HEK293 (cell line): ENCODE data around the gene PALM3.

Experiments used
- CTCF ChIA-PET: fragments of 350-600 bp; formaldehyde crosslinking; extraction: SDS; loops from one replicate; lab custom pipeline; 2021; ENCODE audit warnings: antibody characterized with exemption; lab: Yijun Ruan, JAX
- POLR2A ChIA-PET: fragments of 300-600 bp; formaldehyde crosslinking; extraction: SDS; loops from one replicate; lab custom pipeline; 2020; ENCODE audit warnings: antibody characterized with exemption, inconsistent platforms; lab: Yijun Ruan, JAX
- H3K27ac ChIP-seq: fragments of 200-500 bp; sonication (Bioruptor generic); 2 replicates; pipeline ENCODE4 v1.5.1; 2014; ENCODE audit warnings: low read depth, low read length, control low read depth, inconsistent platforms; ENCODE audit errors: extremely low read depth
- H3K36me3 ChIP-seq, 2 experiments: fragments of 200-500 bp in 1 of 2; sonication (Bioruptor generic) in 1 of 2; 1 replicate in 1 of 2; 2 replicates in 1 of 2; pipeline ENCODE4 v1.5.1; 2014 to 2017; ENCODE audit warnings: inconsistent platforms in 2 of 2, low read length in 2 of 2; ENCODE audit not compliant: control insufficient read depth in 2 of 2, insufficient read depth in 1 of 2
- H3K4me1 ChIP-seq: fragments of 200-500 bp; sonication (Bioruptor generic); 2 replicates; pipeline ENCODE4 v1.5.1; 2014; ENCODE audit warnings: mild to moderate bottlenecking, low read length, inconsistent platforms; ENCODE audit not compliant: control insufficient read depth, insufficient read depth
- H3K4me3 ChIP-seq: 2 replicates; pipeline ENCODE4 v1.5.1; 2011; ENCODE audit warnings: low read depth, mild to moderate bottlenecking, control low read depth, low read length, moderate library complexity
- H3K9me3 ChIP-seq: fragments of 200-500 bp; sonication (Bioruptor generic); 2 replicates; pipeline ENCODE4 v1.5.1; 2014; ENCODE audit warnings: low read depth, low read length, inconsistent platforms; ENCODE audit not compliant: control insufficient read depth, insufficient read depth
- GLIS1 ChIP-seq: fragments of 450-650 bp; formaldehyde crosslinking; IDR thresholded peaks from 2 replicates; pipeline ENCODE4 v1.5.1; 2016; ENCODE audit warnings: missing biosample characterization, missing genetic modification characterization
- GLIS2 ChIP-seq: fragments of 450-650 bp; formaldehyde crosslinking; IDR thresholded peaks from 2 replicates; pipeline ENCODE4 v1.5.1; 2016; ENCODE audit warnings: missing biosample characterization, missing genetic modification characterization
- KLF1 ChIP-seq: fragments of 450-650 bp; formaldehyde crosslinking; IDR thresholded peaks from 2 replicates; pipeline ENCODE4 v1.5.1; 2016; ENCODE audit warnings: missing biosample characterization, missing genetic modification characterization
- KLF10 ChIP-seq: fragments of 450-650 bp; IDR thresholded peaks from 2 replicates; pipeline ENCODE4 v1.5.1; 2018; ENCODE audit warnings: missing biosample characterization, mild to moderate bottlenecking, missing genetic modification characterization
- SETDB1 ChIP-seq: IDR thresholded peaks from one replicate; pipeline ENCODE4 v1.6.1; 2017; ENCODE audit warnings: mild to moderate bottlenecking, low read length, moderate library complexity, mixed read lengths; ENCODE audit not compliant: insufficient read length
- ZBTB7A ChIP-seq: fragments of 450-650 bp; formaldehyde crosslinking; IDR thresholded peaks from 2 replicates; pipeline ENCODE4 v1.5.1; 2016; ENCODE audit warnings: low read depth, missing biosample characterization, missing genetic modification characterization
- ZNF24 ChIP-seq: fragments of 450-650 bp; formaldehyde crosslinking; IDR thresholded peaks from 2 replicates; pipeline ENCODE4 v1.5.1; 2016; ENCODE audit warnings: missing biosample characterization, missing genetic modification characterization
- ZNF341 ChIP-seq: fragments of 450-650 bp; formaldehyde crosslinking; IDR thresholded peaks from 2 replicates; pipeline ENCODE4; 2016; ENCODE audit warnings: low read depth, missing biosample characterization, missing genetic modification characterization
- ZNF433 ChIP-seq: fragments of 450-650 bp; formaldehyde crosslinking; IDR thresholded peaks from 2 replicates; pipeline ENCODE4 v1.5.1; 2016; ENCODE audit warnings: missing biosample characterization, missing genetic modification characterization, low read depth
- ZNF571 ChIP-seq: fragments of 450-650 bp; formaldehyde crosslinking; IDR thresholded peaks from 2 replicates; pipeline ENCODE4 v1.5.0; 2017; ENCODE audit warnings: missing biosample characterization, missing genetic modification characterization
- ZNF600 ChIP-seq: fragments of 450-650 bp; formaldehyde crosslinking; IDR thresholded peaks from 2 replicates; pipeline ENCODE4 v1.5.1; 2016; ENCODE audit warnings: missing biosample characterization, missing genetic modification characterization
- ZNF768 ChIP-seq: fragments of 450-650 bp; formaldehyde crosslinking; IDR thresholded peaks from 2 replicates; pipeline ENCODE4 v1.5.1; 2018; ENCODE audit warnings: missing biosample characterization, mild to moderate bottlenecking, missing genetic modification characterization
- ZNF843 ChIP-seq: fragments of 450-650 bp; formaldehyde crosslinking; IDR thresholded peaks from 2 replicates; pipeline ENCODE4 v1.5.1; 2016; ENCODE audit warnings: missing biosample characterization, missing genetic modification characterization
- TF ChIP-seq, protein P1 (sequence below): fragments of 450-650 bp; formaldehyde crosslinking; IDR thresholded peaks from 2 replicates; pipeline ENCODE4 v1.5.1; 2017; ENCODE audit warnings: missing biosample characterization, missing genetic modification characterization
- TF ChIP-seq, protein P2 (sequence below): fragments of 450-650 bp; formaldehyde crosslinking; IDR thresholded peaks from 2 replicates; pipeline ENCODE4 v1.5.1; 2016; ENCODE audit warnings: missing biosample characterization, missing genetic modification characterization, borderline replicate concordance
- TF ChIP-seq, protein P3 (sequence below): fragments of 450-650 bp; formaldehyde crosslinking; IDR thresholded peaks from 2 replicates; pipeline ENCODE4 v1.5.1; 2016; ENCODE audit warnings: missing biosample characterization, missing genetic modification characterization
- TF ChIP-seq, protein P4 (sequence below): fragments of 450-650 bp; formaldehyde crosslinking; conservative IDR thresholded peaks from 2 replicates; pipeline ENCODE4 v1.5.1; 2016; ENCODE audit warnings: low read depth, missing biosample characterization, missing genetic modification characterization
- TF ChIP-seq, protein P5 (sequence below): fragments of 450-650 bp; formaldehyde crosslinking; IDR thresholded peaks from 2 replicates; pipeline ENCODE4 v1.5.1; 2016; ENCODE audit warnings: missing biosample characterization, missing genetic modification characterization

The PALM3 gene

DNA sequence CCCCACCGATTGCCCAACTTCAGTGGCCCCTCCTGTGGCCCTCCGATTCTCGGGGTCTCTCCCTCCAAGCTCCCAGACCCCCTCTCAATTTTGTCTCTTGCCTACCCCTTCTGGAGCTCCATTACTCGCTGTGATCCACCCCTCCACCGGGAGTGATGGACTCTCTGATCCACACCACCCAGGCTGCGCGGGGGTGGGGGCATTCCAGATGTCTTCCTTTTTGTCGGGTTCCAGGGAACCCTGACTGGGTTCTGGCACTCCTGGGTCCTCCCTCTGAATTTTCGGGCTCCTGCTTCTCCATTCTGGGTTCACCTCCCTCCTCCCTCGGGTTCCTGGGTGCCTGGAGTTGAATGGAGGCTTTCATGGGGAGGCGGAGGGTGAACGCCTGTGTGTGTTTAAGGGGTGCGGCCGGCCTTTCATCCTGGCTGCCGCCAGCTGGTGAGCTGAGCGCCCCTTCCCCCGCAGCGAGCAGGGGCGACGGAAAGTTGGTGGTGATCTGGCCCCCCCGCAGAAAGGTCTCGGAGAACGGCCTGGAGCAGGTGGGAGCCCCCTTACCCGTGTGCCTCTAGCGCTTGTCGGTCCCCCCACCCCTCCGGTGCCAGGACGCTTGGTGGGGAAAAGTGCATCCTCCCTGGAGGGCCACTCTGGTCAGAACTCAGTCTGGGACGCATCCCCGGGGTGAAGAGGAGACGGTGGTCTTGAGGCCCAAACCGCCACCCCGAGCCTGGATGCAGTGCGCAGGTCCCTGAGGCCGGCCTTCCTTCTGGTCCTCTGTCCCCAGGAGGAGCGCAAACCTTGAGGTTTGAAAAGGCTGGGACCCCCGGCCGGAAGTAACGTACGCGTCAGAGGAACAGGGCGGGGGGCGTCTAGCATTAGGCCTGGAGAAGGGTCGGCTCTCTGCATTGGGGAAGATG, 12.3 kb upstream of the PALM3 start:
- H3K4me1 ChIP-seq, result no peaks in the 10 kb centered on the region
- CTCF ChIA-PET, result interaction anchor here (0.5 to 6.2 kb wide), 12 partner anchors 15 to 284 kb away, joined by 3 to 80 read pairs (median 3); partner anchors contain the start of genes IL27RA and PALM3
- POLR2A ChIA-PET, result interaction anchor here (0.6 to 1.6 kb wide), 3 partner anchors 17 to 62 kb away, joined by 4 to 11 read pairs (median 5); partner anchors contain the start of gene ASF1B
- H3K36me3 ChIP-seq, result no peaks in the 10 kb centered on the region
- H3K4me3 ChIP-seq, result peak overlapping the region; percentile 44
- H3K9me3 ChIP-seq, result no peaks in the 10 kb centered on the region
- peak overlapping the region; percentile 44; the same call in 1 of the 2 replicates for H3K27ac ChIP-seq
- TF ChIP-seq ZNF24 (tag by site-specific recombination) (no peak), SETDB1 (no peak), ZNF843 (tag by site-specific recombination) (0 out of 2 replicates have a peak, but pooled peaks have one; percentile 17), ZNF433 (no peak), ZBTB7A (tag by site-specific recombination) (peak; percentile 79; the same call in 1 of the 2 replicates), GLIS2 (peak; percentile 87), KLF1 (tag by site-specific recombination) (peak; percentile 99), GLIS1 (tag by site-specific recombination) (peak; percentile 61), KLF10 (tag by site-specific recombination) (no peak), ZNF341 (tag by site-specific recombination) (peak; percentile 58), ZNF571 (tag by site-specific recombination) (no peak), ZNF768 (tag by site-specific recombination) (no peak), ZNF600 (peak; percentile 95)
- TF ChIP-seq, protein P1, sequence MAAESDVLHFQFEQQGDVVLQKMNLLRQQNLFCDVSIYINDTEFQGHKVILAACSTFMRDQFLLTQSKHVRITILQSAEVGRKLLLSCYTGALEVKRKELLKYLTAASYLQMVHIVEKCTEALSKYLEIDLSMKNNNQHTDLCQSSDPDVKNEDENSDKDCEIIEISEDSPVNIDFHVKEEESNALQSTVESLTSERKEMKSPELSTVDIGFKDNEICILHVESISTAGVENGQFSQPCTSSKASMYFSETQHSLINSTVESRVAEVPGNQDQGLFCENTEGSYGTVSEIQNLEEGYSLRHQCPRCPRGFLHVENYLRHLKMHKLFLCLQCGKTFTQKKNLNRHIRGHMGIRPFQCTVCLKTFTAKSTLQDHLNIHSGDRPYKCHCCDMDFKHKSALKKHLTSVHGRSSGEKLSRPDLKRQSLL (tag by site-specific recombination), result 0 out of 2 replicates have a peak, but pooled peaks have one; percentile 59
- TF ChIP-seq, protein P2, sequence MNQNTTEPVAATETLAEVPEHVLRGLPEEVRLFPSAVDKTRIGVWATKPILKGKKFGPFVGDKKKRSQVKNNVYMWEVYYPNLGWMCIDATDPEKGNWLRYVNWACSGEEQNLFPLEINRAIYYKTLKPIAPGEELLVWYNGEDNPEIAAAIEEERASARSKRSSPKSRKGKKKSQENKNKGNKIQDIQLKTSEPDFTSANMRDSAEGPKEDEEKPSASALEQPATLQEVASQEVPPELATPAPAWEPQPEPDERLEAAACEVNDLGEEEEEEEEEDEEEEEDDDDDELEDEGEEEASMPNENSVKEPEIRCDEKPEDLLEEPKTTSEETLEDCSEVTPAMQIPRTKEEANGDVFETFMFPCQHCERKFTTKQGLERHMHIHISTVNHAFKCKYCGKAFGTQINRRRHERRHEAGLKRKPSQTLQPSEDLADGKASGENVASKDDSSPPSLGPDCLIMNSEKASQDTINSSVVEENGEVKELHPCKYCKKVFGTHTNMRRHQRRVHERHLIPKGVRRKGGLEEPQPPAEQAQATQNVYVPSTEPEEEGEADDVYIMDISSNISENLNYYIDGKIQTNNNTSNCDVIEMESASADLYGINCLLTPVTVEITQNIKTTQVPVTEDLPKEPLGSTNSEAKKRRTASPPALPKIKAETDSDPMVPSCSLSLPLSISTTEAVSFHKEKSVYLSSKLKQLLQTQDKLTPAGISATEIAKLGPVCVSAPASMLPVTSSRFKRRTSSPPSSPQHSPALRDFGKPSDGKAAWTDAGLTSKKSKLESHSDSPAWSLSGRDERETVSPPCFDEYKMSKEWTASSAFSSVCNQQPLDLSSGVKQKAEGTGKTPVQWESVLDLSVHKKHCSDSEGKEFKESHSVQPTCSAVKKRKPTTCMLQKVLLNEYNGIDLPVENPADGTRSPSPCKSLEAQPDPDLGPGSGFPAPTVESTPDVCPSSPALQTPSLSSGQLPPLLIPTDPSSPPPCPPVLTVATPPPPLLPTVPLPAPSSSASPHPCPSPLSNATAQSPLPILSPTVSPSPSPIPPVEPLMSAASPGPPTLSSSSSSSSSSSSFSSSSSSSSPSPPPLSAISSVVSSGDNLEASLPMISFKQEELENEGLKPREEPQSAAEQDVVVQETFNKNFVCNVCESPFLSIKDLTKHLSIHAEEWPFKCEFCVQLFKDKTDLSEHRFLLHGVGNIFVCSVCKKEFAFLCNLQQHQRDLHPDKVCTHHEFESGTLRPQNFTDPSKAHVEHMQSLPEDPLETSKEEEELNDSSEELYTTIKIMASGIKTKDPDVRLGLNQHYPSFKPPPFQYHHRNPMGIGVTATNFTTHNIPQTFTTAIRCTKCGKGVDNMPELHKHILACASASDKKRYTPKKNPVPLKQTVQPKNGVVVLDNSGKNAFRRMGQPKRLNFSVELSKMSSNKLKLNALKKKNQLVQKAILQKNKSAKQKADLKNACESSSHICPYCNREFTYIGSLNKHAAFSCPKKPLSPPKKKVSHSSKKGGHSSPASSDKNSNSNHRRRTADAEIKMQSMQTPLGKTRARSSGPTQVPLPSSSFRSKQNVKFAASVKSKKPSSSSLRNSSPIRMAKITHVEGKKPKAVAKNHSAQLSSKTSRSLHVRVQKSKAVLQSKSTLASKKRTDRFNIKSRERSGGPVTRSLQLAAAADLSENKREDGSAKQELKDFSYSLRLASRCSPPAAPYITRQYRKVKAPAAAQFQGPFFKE, result no peak
- TF ChIP-seq, protein P3, sequence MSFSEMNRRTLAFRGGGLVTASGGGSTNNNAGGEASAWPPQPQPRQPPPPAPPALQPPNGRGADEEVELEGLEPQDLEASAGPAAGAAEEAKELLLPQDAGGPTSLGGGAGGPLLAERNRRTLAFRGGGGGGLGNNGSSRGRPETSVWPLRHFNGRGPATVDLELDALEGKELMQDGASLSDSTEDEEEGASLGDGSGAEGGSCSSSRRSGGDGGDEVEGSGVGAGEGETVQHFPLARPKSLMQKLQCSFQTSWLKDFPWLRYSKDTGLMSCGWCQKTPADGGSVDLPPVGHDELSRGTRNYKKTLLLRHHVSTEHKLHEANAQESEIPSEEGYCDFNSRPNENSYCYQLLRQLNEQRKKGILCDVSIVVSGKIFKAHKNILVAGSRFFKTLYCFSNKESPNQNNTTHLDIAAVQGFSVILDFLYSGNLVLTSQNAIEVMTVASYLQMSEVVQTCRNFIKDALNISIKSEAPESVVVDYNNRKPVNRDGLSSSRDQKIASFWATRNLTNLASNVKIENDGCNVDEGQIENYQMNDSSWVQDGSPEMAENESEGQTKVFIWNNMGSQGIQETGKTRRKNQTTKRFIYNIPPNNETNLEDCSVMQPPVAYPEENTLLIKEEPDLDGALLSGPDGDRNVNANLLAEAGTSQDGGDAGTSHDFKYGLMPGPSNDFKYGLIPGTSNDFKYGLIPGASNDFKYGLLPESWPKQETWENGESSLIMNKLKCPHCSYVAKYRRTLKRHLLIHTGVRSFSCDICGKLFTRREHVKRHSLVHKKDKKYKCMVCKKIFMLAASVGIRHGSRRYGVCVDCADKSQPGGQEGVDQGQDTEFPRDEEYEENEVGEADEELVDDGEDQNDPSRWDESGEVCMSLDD (tag by site-specific recombination), result peak; percentile 71
- TF ChIP-seq, protein P4, sequence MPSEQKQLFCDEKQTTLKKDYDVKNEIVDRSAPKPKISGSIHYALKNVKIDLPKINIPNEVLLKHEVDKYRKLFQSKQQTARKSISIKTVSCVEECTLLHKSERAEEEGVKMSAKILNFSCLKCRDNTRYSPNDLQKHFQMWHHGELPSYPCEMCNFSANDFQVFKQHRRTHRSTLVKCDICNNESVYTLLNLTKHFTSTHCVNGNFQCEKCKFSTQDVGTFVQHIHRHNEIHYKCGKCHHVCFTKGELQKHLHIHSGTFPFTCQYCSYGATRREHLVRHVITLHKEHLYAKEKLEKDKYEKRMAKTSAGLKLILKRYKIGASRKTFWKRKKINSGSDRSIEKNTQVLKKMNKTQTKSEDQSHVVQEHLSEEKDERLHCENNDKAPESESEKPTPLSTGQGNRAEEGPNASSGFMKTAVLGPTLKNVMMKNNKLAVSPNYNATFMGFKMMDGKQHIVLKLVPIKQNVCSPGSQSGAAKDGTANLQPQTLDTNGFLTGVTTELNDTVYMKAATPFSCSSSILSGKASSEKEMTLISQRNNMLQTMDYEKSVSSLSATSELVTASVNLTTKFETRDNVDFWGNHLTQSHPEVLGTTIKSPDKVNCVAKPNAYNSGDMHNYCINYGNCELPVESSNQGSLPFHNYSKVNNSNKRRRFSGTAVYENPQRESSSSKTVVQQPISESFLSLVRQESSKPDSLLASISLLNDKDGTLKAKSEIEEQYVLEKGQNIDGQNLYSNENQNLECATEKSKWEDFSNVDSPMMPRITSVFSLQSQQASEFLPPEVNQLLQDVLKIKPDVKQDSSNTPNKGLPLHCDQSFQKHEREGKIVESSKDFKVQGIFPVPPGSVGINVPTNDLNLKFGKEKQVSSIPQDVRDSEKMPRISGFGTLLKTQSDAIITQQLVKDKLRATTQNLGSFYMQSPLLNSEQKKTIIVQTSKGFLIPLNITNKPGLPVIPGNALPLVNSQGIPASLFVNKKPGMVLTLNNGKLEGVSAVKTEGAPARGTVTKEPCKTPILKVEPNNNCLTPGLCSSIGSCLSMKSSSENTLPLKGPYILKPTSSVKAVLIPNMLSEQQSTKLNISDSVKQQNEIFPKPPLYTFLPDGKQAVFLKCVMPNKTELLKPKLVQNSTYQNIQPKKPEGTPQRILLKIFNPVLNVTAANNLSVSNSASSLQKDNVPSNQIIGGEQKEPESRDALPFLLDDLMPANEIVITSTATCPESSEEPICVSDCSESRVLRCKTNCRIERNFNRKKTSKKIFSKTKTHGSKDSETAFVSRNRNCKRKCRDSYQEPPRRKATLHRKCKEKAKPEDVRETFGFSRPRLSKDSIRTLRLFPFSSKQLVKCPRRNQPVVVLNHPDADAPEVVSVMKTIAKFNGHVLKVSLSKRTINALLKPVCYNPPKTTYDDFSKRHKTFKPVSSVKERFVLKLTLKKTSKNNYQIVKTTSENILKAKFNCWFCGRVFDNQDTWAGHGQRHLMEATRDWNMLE (tag by site-specific recombination), result no peak
- TF ChIP-seq, protein P5, sequence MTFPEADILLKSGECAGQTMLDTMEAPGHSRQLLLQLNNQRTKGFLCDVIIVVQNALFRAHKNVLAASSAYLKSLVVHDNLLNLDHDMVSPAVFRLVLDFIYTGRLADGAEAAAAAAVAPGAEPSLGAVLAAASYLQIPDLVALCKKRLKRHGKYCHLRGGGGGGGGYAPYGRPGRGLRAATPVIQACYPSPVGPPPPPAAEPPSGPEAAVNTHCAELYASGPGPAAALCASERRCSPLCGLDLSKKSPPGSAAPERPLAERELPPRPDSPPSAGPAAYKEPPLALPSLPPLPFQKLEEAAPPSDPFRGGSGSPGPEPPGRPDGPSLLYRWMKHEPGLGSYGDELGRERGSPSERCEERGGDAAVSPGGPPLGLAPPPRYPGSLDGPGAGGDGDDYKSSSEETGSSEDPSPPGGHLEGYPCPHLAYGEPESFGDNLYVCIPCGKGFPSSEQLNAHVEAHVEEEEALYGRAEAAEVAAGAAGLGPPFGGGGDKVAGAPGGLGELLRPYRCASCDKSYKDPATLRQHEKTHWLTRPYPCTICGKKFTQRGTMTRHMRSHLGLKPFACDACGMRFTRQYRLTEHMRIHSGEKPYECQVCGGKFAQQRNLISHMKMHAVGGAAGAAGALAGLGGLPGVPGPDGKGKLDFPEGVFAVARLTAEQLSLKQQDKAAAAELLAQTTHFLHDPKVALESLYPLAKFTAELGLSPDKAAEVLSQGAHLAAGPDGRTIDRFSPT (tag by site-specific recombination), result no peak
